Measurements from ENCODE around the gene CYP20A1. TPM values are rescaled to one million over a fixed set of nuclear protein-coding genes. Genes with fewer than 3 reads are reported as not detected.

The CYP20A1 gene
- total RNA-seq, 1 donor = 51.4 TPM

- no peak overlapping the region for H3K4me2 ChIP-seq (ENCODE audit: insufficient read depth, low read length)
- no peak for DNase-seq (ENCODE audit: insufficient read length, low spot score, missing footprints)
- no peak overlapping the region for H2AFZ ChIP-seq (ENCODE audit: low read length)
- no peak for TF ChIP-seq CTCF (IDR thresholded peaks at IDR 0.05; ENCODE audit: extremely low read depth, low read depth, low read length)
- no peak overlapping the region for H3K4me3 ChIP-seq (ENCODE audit: insufficient read depth, low read length)
- peaks cover 61% of the 10 kb centered on the region for H3K36me3 ChIP-seq (ENCODE audit: insufficient read depth, low read length)
- H4K20me1 ChIP-seq (ENCODE audit: insufficient read depth, low read length) = no peaks in the 10 kb centered on the region
- H3K9me3 ChIP-seq (ENCODE audit: low read depth, low read length) = no peaks in the 10 kb centered on the region
- peaks cover 37% of the 10 kb centered on the region for H3K79me2 ChIP-seq (ENCODE audit: insufficient read depth, low read length)
- H3K27ac ChIP-seq (ENCODE audit: low read depth, low read length) = no peak overlapping the region
- H3K4me1 ChIP-seq (ENCODE audit: insufficient read depth, low read length) = no peaks in the 10 kb centered on the region
- no peaks in the 10 kb centered on the region for H3K27me3 ChIP-seq (ENCODE audit: insufficient read depth, low read length)
Observed at GRCh38 chr2:203261326-203262159, 22.7 kb downstream of the CYP20A1 start.

GRCh38 chr2:203279288-203279687 is 40.5 kb downstream of the CYP20A1 start:
- no peaks in the 10 kb centered on the region for H3K27me3 ChIP-seq (ENCODE audit: insufficient read depth, low read length)
- no peak overlapping the region for H3K4me2 ChIP-seq (ENCODE audit: insufficient read depth, low read length)
- H3K79me2 ChIP-seq (ENCODE audit: insufficient read depth, low read length) = no peaks in the 10 kb centered on the region
- H2AFZ ChIP-seq (ENCODE audit: low read length) = no peak overlapping the region
- no peak for TF ChIP-seq CTCF (IDR thresholded peaks at IDR 0.05; ENCODE audit: extremely low read depth, low read depth, low read length)
- H4K20me1 ChIP-seq (ENCODE audit: insufficient read depth, low read length) = no peaks in the 10 kb centered on the region
- no peak overlapping the region for H3K4me3 ChIP-seq (ENCODE audit: insufficient read depth, low read length)
- no peak for DNase-seq (ENCODE audit: insufficient read length, low spot score, missing footprints)
- H3K4me1 ChIP-seq (ENCODE audit: insufficient read depth, low read length) = peaks cover 18% of the 10 kb centered on the region
- H3K36me3 ChIP-seq (ENCODE audit: insufficient read depth, low read length) = peaks cover 82% of the 10 kb centered on the region
- no peaks in the 10 kb centered on the region for H3K9me3 ChIP-seq (ENCODE audit: low read depth, low read length)
- no peak overlapping the region for H3K27ac ChIP-seq (ENCODE audit: low read depth, low read length)

GRCh38 chr2:203280428-203281064 is 41.7 kb downstream of the CYP20A1 start:
- Histone ChIP-seq H3K27ac (ENCODE audit: low read depth, low read length) (peak overlapping the region; percentile 50), H2AFZ (ENCODE audit: low read length) (no peak overlapping the region), H3K27me3 (ENCODE audit: insufficient read depth, low read length) (no peaks in the 10 kb centered on the region), H4K20me1 (ENCODE audit: insufficient read depth, low read length) (no peaks in the 10 kb centered on the region), H3K36me3 (ENCODE audit: insufficient read depth, low read length) (peaks cover 82% of the 10 kb centered on the region), H3K4me1 (ENCODE audit: insufficient read depth, low read length) (peaks cover 18% of the 10 kb centered on the region), H3K9me3 (ENCODE audit: low read depth, low read length) (no peaks in the 10 kb centered on the region), H3K4me3 (ENCODE audit: insufficient read depth, low read length) (no peak overlapping the region), H3K4me2 (ENCODE audit: insufficient read depth, low read length) (peak overlapping the region; percentile 4), H3K79me2 (ENCODE audit: insufficient read depth, low read length) (no peaks in the 10 kb centered on the region)
- no peak for TF ChIP-seq CTCF (IDR thresholded peaks at IDR 0.05; ENCODE audit: extremely low read depth, low read depth, low read length)
- peak; percentile 11 for DNase-seq (ENCODE audit: insufficient read length, low spot score, missing footprints)

GRCh38 chr2:203282101-203282500 is 43.3 kb downstream of the CYP20A1 start:
- Histone ChIP-seq H3K27ac (ENCODE audit: low read depth, low read length) (no peak overlapping the region), H4K20me1 (ENCODE audit: insufficient read depth, low read length) (no peaks in the 10 kb centered on the region), H3K4me3 (ENCODE audit: insufficient read depth, low read length) (no peak overlapping the region), H3K4me2 (ENCODE audit: insufficient read depth, low read length) (no peak overlapping the region), H3K27me3 (ENCODE audit: insufficient read depth, low read length) (no peaks in the 10 kb centered on the region), H3K4me1 (ENCODE audit: insufficient read depth, low read length) (peaks cover 18% of the 10 kb centered on the region), H3K79me2 (ENCODE audit: insufficient read depth, low read length) (no peaks in the 10 kb centered on the region), H3K36me3 (ENCODE audit: insufficient read depth, low read length) (peaks cover 82% of the 10 kb centered on the region), H2AFZ (ENCODE audit: low read length) (no peak overlapping the region), H3K9me3 (ENCODE audit: low read depth, low read length) (no peaks in the 10 kb centered on the region)
- no peak for DNase-seq (ENCODE audit: insufficient read length, low spot score, missing footprints)
- TF ChIP-seq CTCF (IDR thresholded peaks at IDR 0.05; ENCODE audit: extremely low read depth, low read depth, low read length) = no peak

All from osteoblast (primary cell).